Stimulated activated naive B cell treated with anti-CD40 and anti-IgM and Interleukin-4, amounts not matched to agents 10 μg/mL and 1 μg/mL and 100 μg/mL, for 72 hours (primary cell): ENCODE results near the gene TNFAIP8L2.

ENCODE experiments used
- ATAC-seq, 2 donors: fragments of 150-1000 bp; cut with Tn5 transposase; replicated peaks; 2 replicates each; pipeline ENCODE4 v1.10.0; 2021; ENCODE audit warnings: moderate library complexity in 1 of 2
- DNase-seq: peaks from one replicate; pipeline ENCODE4 v3.0.0; 2021
- H3K27ac Mint-ChIP-seq: one replicate; pipeline ENCODE4 v1.8.0; 2022; ENCODE audit warnings: mild to moderate bottlenecking, mixed read lengths
- H3K27me3 Mint-ChIP-seq, 2 donors: one replicate each; pipeline ENCODE4 v1.8.0; 2022; ENCODE audit warnings: mixed read lengths in 2 of 2
- H3K36me3 Mint-ChIP-seq, 2 donors: one replicate each; pipeline ENCODE4 v1.8.0; 2022; ENCODE audit warnings: mixed read lengths in 2 of 2, mild to moderate bottlenecking in 1 of 2
- H3K4me1 Mint-ChIP-seq, 2 donors: one replicate each; pipeline ENCODE4 v1.8.0; 2022; ENCODE audit warnings: mixed read lengths in 2 of 2, mild to moderate bottlenecking in 1 of 2
- H3K4me3 Mint-ChIP-seq, 2 donors: one replicate each; pipeline ENCODE4 v1.8.0; 2022; ENCODE audit warnings: mild to moderate bottlenecking in 2 of 2, mixed read lengths in 2 of 2, moderate library complexity in 1 of 2
- H3K9me3 Mint-ChIP-seq, 2 donors: one replicate each; pipeline ENCODE4 v1.8.0; 2022; ENCODE audit warnings: mixed read lengths in 2 of 2, mild to moderate bottlenecking in 1 of 2

Gene TNFAIP8L2

GRCh38 chr1:151137789-151138188 is 18.7 kb upstream of the TNFAIP8L2 start:
- DNase-seq (no peak), ATAC-seq (no peak)
- H3K27ac Mint-ChIP-seq: no peak overlapping the region
- H3K4me3 Mint-ChIP-seq: no peak overlapping the region
- H3K36me3 Mint-ChIP-seq: no peaks in the 10 kb centered on the region
- no peaks in the 10 kb centered on the region for H3K27me3 Mint-ChIP-seq
- H3K9me3 Mint-ChIP-seq: peaks cover 0 to 2% of the 10 kb centered on the region in 2 donors
- H3K4me1 Mint-ChIP-seq: peaks cover 5 to 8% of the 10 kb centered on the region in 2 donors

- H3K27ac Mint-ChIP-seq: peak overlapping the region; percentile 51
- no peak overlapping the region for H3K4me3 Mint-ChIP-seq
- no peaks in the 10 kb centered on the region for H3K9me3 Mint-ChIP-seq
Measured at GRCh38 chr1:151142411-151143056, 13.9 kb upstream of the TNFAIP8L2 start.

GRCh38 chr1:151143057-151143435 is 13.4 kb upstream of the TNFAIP8L2 start:
- H3K9me3 Mint-ChIP-seq: no peaks in the 10 kb centered on the region
- peaks cover 22 to 44% of the 10 kb centered on the region in 2 donors for H3K4me1 Mint-ChIP-seq
- no peak overlapping the region for H3K4me3 Mint-ChIP-seq
- no peak for DNase-seq
- H3K27me3 Mint-ChIP-seq: peaks cover 19 to 22% of the 10 kb centered on the region in 2 donors
- no peak overlapping the region for H3K27ac Mint-ChIP-seq
- no peaks in the 10 kb centered on the region for H3K36me3 Mint-ChIP-seq
- ATAC-seq: no peak

More at GRCh38 chr1:151142411-151143056, 13.9 kb upstream of the TNFAIP8L2 start:
- ATAC-seq (no peak), DNase-seq (no peak)
- Mint-ChIP-seq H3K4me1 (peaks cover 22 to 44% of the 10 kb centered on the region in 2 donors), H3K27me3 (peaks cover 14 to 19% of the 10 kb centered on the region in 2 donors), H3K36me3 (no peaks in the 10 kb centered on the region)

- ATAC-seq (no peak), DNase-seq (no peak)
- Mint-ChIP-seq H3K4me1 (peaks cover 22 to 44% of the 10 kb centered on the region in 2 donors), H3K9me3 (no peaks in the 10 kb centered on the region), H3K36me3 (no peaks in the 10 kb centered on the region), H3K27me3 (peaks cover 19 to 22% of the 10 kb centered on the region in 2 donors), H3K4me3 (no peak overlapping the region), H3K27ac (no peak overlapping the region)
Measured at GRCh38 chr1:151143986-151144385, 12.5 kb upstream of the TNFAIP8L2 start.

GRCh38 chr1:151144474-151145303 is 11.8 kb upstream of the TNFAIP8L2 start:
- peaks cover 19 to 22% of the 10 kb centered on the region in 2 donors for H3K27me3 Mint-ChIP-seq
- DNase-seq: no peak
- ATAC-seq: no peak
- H3K36me3 Mint-ChIP-seq: no peaks in the 10 kb centered on the region
- H3K4me1 Mint-ChIP-seq: peaks cover 23 to 44% of the 10 kb centered on the region in 2 donors
- no peaks in the 10 kb centered on the region for H3K9me3 Mint-ChIP-seq
- H3K4me3 Mint-ChIP-seq: no peak overlapping the region
- H3K27ac Mint-ChIP-seq: no peak overlapping the region

- H3K36me3 Mint-ChIP-seq: no peaks in the 10 kb centered on the region
- no peaks in the 10 kb centered on the region for H3K9me3 Mint-ChIP-seq
- H3K27me3 Mint-ChIP-seq: peaks cover 19 to 22% of the 10 kb centered on the region in 2 donors
- DNase-seq (no peak), ATAC-seq (peak; percentile 16 to 37)
- peak overlapping the region; percentile 84 to 97 for H3K4me3 Mint-ChIP-seq
- no peak overlapping the region for H3K27ac Mint-ChIP-seq
- peaks cover 24 to 44% of the 10 kb centered on the region in 2 donors for H3K4me1 Mint-ChIP-seq
Measured at GRCh38 chr1:151145304-151146071, 11.0 kb upstream of the TNFAIP8L2 start.

GRCh38 chr1:151146072-151146411 is 10.4 kb upstream of the TNFAIP8L2 start:
- H3K27me3 Mint-ChIP-seq: peaks cover 19 to 22% of the 10 kb centered on the region in 2 donors
- H3K9me3 Mint-ChIP-seq: no peaks in the 10 kb centered on the region
- no peaks in the 10 kb centered on the region for H3K36me3 Mint-ChIP-seq
- peak overlapping the region; percentile 84 to 97 for H3K4me3 Mint-ChIP-seq
- peak overlapping the region; percentile 77 for H3K27ac Mint-ChIP-seq
- peak; percentile 6 to 10 for ATAC-seq
- H3K4me1 Mint-ChIP-seq: peaks cover 24 to 44% of the 10 kb centered on the region in 2 donors
- DNase-seq: no peak

- ATAC-seq: peak; percentile 98 to 99
- H3K27me3 Mint-ChIP-seq: peaks cover 19 to 22% of the 10 kb centered on the region in 2 donors
- H3K36me3 Mint-ChIP-seq: no peaks in the 10 kb centered on the region
- peaks cover 24 to 44% of the 10 kb centered on the region in 2 donors for H3K4me1 Mint-ChIP-seq
- H3K4me3 Mint-ChIP-seq: peak within 1 kb of the TSS; percentile 84 to 97
- peak; percentile 79 for DNase-seq
- H3K9me3 Mint-ChIP-seq: no peaks in the 10 kb centered on the region
- peak within 1 kb of the TSS; percentile 77 for H3K27ac Mint-ChIP-seq
Measured at GRCh38 chr1:151146412-151147131, 9.9 kb upstream of the TNFAIP8L2 start, which contains the start of gene SEMA6C. Gene SEMA6C (minus strand): TSS chr1:151146631. CDS start chr1:151142621, 4,010 bp downstream.

GRCh38 chr1:151147132-151147503 is 9.3 kb upstream of the TNFAIP8L2 start:
- DNase-seq: no peak
- no peaks in the 10 kb centered on the region for H3K36me3 Mint-ChIP-seq
- H3K27me3 Mint-ChIP-seq: peaks cover 19 to 22% of the 10 kb centered on the region in 2 donors
- H3K9me3 Mint-ChIP-seq: no peaks in the 10 kb centered on the region
- ATAC-seq: no peak
- H3K4me3 Mint-ChIP-seq: peak overlapping the region; percentile 84 to 97
- peak overlapping the region; percentile 77 for H3K27ac Mint-ChIP-seq
- H3K4me1 Mint-ChIP-seq: peaks cover 24 to 42% of the 10 kb centered on the region in 2 donors

GRCh38 chr1:151147665-151148064 is 8.8 kb upstream of the TNFAIP8L2 start:
- no peak for DNase-seq
- Mint-ChIP-seq H3K4me3 (no peak overlapping the region), H3K4me1 (peaks cover 20 to 37% of the 10 kb centered on the region in 2 donors), H3K27ac (no peak overlapping the region), H3K27me3 (peaks cover 19 to 22% of the 10 kb centered on the region in 2 donors), H3K9me3 (no peaks in the 10 kb centered on the region), H3K36me3 (no peaks in the 10 kb centered on the region)
- ATAC-seq: no peak

GRCh38 chr1:151157067-151157531 is 650 bp downstream of the TNFAIP8L2 start:
- no peaks in the 10 kb centered on the region for H3K27me3 Mint-ChIP-seq
- H3K36me3 Mint-ChIP-seq: peaks cover 23 to 43% of the 10 kb centered on the region in 2 donors
- peak overlapping the region; percentile 96 to 100 for H3K4me3 Mint-ChIP-seq
- DNase-seq: no peak
- no peaks in the 10 kb centered on the region for H3K9me3 Mint-ChIP-seq
- peaks cover 24 to 55% of the 10 kb centered on the region in 2 donors for H3K4me1 Mint-ChIP-seq
- peak; percentile 44 for ATAC-seq
- H3K27ac Mint-ChIP-seq: peak overlapping the region; percentile 98

- DNase-seq (no peak), ATAC-seq (peak; percentile 29 to 37)
- Mint-ChIP-seq H3K4me3 (peak overlapping the region; percentile 96 to 100), H3K4me1 (peaks cover 24 to 61% of the 10 kb centered on the region in 2 donors), H3K36me3 (peaks cover 23 to 49% of the 10 kb centered on the region in 2 donors), H3K27me3 (no peaks in the 10 kb centered on the region), H3K27ac (peak overlapping the region; percentile 98), H3K9me3 (no peaks in the 10 kb centered on the region)
Measured at GRCh38 chr1:151158326-151158725, 1.9 kb downstream of the TNFAIP8L2 start.

GRCh38 chr1:151158751-151159251 is 2.4 kb downstream of the TNFAIP8L2 start:
- Mint-ChIP-seq H3K9me3 (no peaks in the 10 kb centered on the region), H3K4me3 (peak overlapping the region; percentile 96 to 100), H3K36me3 (peaks cover 23 to 49% of the 10 kb centered on the region in 2 donors), H3K27ac (peak overlapping the region; percentile 98), H3K27me3 (no peaks in the 10 kb centered on the region), H3K4me1 (peaks cover 24 to 61% of the 10 kb centered on the region in 2 donors)
- ATAC-seq: peak; percentile 15 to 22
- no peak for DNase-seq
